Hair follicle dermal papilla cell (primary cell): ENCODE measurements around the gene ZNF582. TPM values are rescaled to one million over a fixed set of nuclear protein-coding genes. Genes with fewer than 3 reads are reported as not detected.

ENCODE experiments used
- total RNA-seq: library from RNA; depleted of rRNA; stranded (reverse); fragments of >200 nt; gene quantifications from 2 replicates; pipeline ENCODE4 v1.2.3, GENCODE V29; 2012

The ZNF582 gene
- 3.4 and 5.1 TPM in 2 replicates for total RNA-seq

GRCh38 chr19:56393119-56394012 is at the start of gene ZNF582:
Gene ZNF582, minus strand, starts transcription at chr19:56393534. Its CDS starts 1,782 bp downstream, at chr19:56391752.

GRCh38 chr19:56403764-56404704 is 10.7 kb upstream of the ZNF582 start, which contains the start of gene ZNF583:
Gene ZNF583, plus strand, starts transcription at chr19:56404332. Its CDS starts 2,783 bp downstream, at chr19:56407115.

Other genes with a start within 250 kb of the ZNF582 start
- gene GALP, start 217.5 kb downstream of the ZNF582 start, total RNA-seq: not detected in 2 replicates
- gene ZSCAN5B, start 195.8 kb downstream of the ZNF582 start, total RNA-seq: 0.24 TPM in 1 of 2 replicates, not detected in the other
- not detected in 2 replicates for gene ZSCAN5C, start 191.3 kb downstream of the ZNF582 start, total RNA-seq
- gene EDDM13, start 120.8 kb downstream of the ZNF582 start, total RNA-seq: not detected in 2 replicates
- gene ZSCAN5A, start 78.7 kb downstream of the ZNF582 start, total RNA-seq: 7.5 and 7.8 TPM in 2 replicates
- 7.2 and 11.8 TPM in 2 replicates for gene ZNF583, start 10.8 kb upstream of the ZNF582 start, total RNA-seq
- 3.9 and 4.9 TPM in 2 replicates for gene ZNF667, start 83.8 kb upstream of the ZNF582 start, total RNA-seq
- gene ZNF471, start 114.3 kb upstream of the ZNF582 start, total RNA-seq: 3.6 and 5.2 TPM in 2 replicates
- 13.5 and 14.1 TPM in 2 replicates for gene ZFP28, start 145.4 kb upstream of the ZNF582 start, total RNA-seq
- 6.0 and 7.3 TPM in 2 replicates for gene ZNF470, start 173.9 kb upstream of the ZNF582 start, total RNA-seq
- 11.5 and 13.1 TPM in 2 replicates for gene ZNF71, start 201.8 kb upstream of the ZNF582 start, total RNA-seq
- 0.36 and 0.81 TPM in 2 replicates for gene SMIM17, start 249.6 kb upstream of the ZNF582 start, total RNA-seq